HepG2 (cell line): Measurements from ENCODE around the gene AADACL4. TPM values are rescaled to one million over a fixed set of nuclear protein-coding genes. Genes with fewer than 3 reads are reported as not detected.
A peak's percentile ranks its signal among the peaks of the same experiment; 100 is the strongest.

Experiments
- ATF3 ChIP-seq: sonication (generic); formaldehyde crosslinking; IDR thresholded peaks from 2 replicates; pipeline ENCODE4 v1.4.0; 2020; ENCODE audit warnings: missing genetic modification reagents
- DZIP1 ChIP-seq: sonication (generic); formaldehyde crosslinking; IDR thresholded peaks from 2 replicates; pipeline ENCODE4 v1.5.0; 2020; ENCODE audit warnings: mild to moderate bottlenecking, missing genetic modification reagents
- FOSL2 ChIP-seq: sonication (generic); formaldehyde crosslinking; IDR thresholded peaks from 2 replicates; pipeline ENCODE4 v1.4.0; 2020; ENCODE audit warnings: missing genetic modification reagents
- FOXK1 ChIP-seq: sonication (generic); formaldehyde crosslinking; IDR thresholded peaks from 2 replicates; pipeline ENCODE4 v1.4.0; 2020; ENCODE audit warnings: low read depth, missing genetic modification reagents, borderline replicate concordance
- IKZF1 ChIP-seq: fragments of 450-650 bp; IDR thresholded peaks from 2 replicates; pipeline ENCODE4 v1.7.1; 2016
- MAFG ChIP-seq: sonication (generic); formaldehyde crosslinking; IDR thresholded peaks from 2 replicates; pipeline ENCODE4 v1.5.1; 2020; ENCODE audit warnings: mild to moderate bottlenecking, missing genetic modification reagents
- PATZ1 ChIP-seq: sonication (generic); formaldehyde crosslinking; IDR thresholded peaks from 2 replicates; pipeline ENCODE4 v1.4.0; 2020; ENCODE audit warnings: missing genetic modification reagents
- RBM22 ChIP-seq: fragments of 200-400 bp; formaldehyde crosslinking; optimal IDR thresholded peaks from 2 replicates; pipeline ENCODE3; 2017; ENCODE audit warnings: mild to moderate bottlenecking, low read length, moderate library complexity
- SNRNP70 ChIP-seq: fragments of 200-400 bp; formaldehyde crosslinking; IDR thresholded peaks from 2 replicates; pipeline ENCODE4 v1.6.1; 2017; ENCODE audit warnings: mild to moderate bottlenecking, low read depth, low read length, moderate library complexity
- UBTF ChIP-seq: sonication (generic); formaldehyde crosslinking; IDR thresholded peaks from 2 replicates; pipeline ENCODE4 v1.4.0; 2020; ENCODE audit warnings: mild to moderate bottlenecking, missing genetic modification reagents
- WIZ ChIP-seq: sonication (generic); formaldehyde crosslinking; IDR thresholded peaks from 2 replicates; pipeline ENCODE4 v1.5.1; 2020; ENCODE audit warnings: mild to moderate bottlenecking, missing genetic modification reagents
- ZNF335 ChIP-seq: sonication (generic); formaldehyde crosslinking; IDR thresholded peaks from 2 replicates; pipeline ENCODE4 v1.4.0; 2020; ENCODE audit warnings: missing genetic modification reagents
- ZNF512B ChIP-seq: sonication (generic); formaldehyde crosslinking; IDR thresholded peaks from 2 replicates; pipeline ENCODE4 v1.5.1; 2020; ENCODE audit warnings: missing genetic modification reagents, mild to moderate bottlenecking, borderline replicate concordance
- ZNF543 ChIP-seq: sonication (generic); formaldehyde crosslinking; IDR thresholded peaks from 2 replicates; pipeline ENCODE4 v1.4.0; 2020; ENCODE audit warnings: mild to moderate bottlenecking, missing genetic modification reagents
- ZNF614 ChIP-seq: IDR thresholded peaks from 2 replicates; pipeline ENCODE4 v1.6.1; 2018; ENCODE audit warnings: missing biosample characterization, missing genetic modification reagents, inconsistent platforms, borderline replicate concordance
- ZNF678 ChIP-seq: sonication (generic); formaldehyde crosslinking; IDR thresholded peaks from 2 replicates; pipeline ENCODE4 v1.4.0; 2020; ENCODE audit warnings: mild to moderate bottlenecking, missing genetic modification reagents
- ZNF749 ChIP-seq: sonication (generic); formaldehyde crosslinking; IDR thresholded peaks from 2 replicates; pipeline ENCODE4 v1.8.0; 2022; ENCODE audit warnings: mild to moderate bottlenecking, missing genetic modification reagents, moderate library complexity, borderline replicate concordance
- ZSCAN31 ChIP-seq: sonication (generic); formaldehyde crosslinking; IDR thresholded peaks from 2 replicates; pipeline ENCODE4 v1.5.0; 2020; ENCODE audit warnings: low read depth, mild to moderate bottlenecking, missing genetic modification reagents
- polyA plus RNA-seq, 8 experiments: library from polyadenylated mRNA; depleted of rRNA in 3 of 8; stranded (reverse) in 7 of 8; unstranded in 1 of 8; fragments of >200 nt; fragmentation: Illumina TruSeq in 4 of 8; extraction: Trizol in 4 of 8; gene quantifications; 2 replicates each; pipeline versions ENCODE4 v1.2.1 to v1.2.3, GENCODE V29; 2011 to 2016; ENCODE audit warnings: low read depth in 4 of 8, missing spikeins in 1 of 8, mixed read lengths in 1 of 8; ENCODE audit not compliant: insufficient read depth in 1 of 8
- total RNA-seq, 5 experiments: library from RNA; depleted of rRNA; stranded (reverse); fragments of >200 nt; fragmentation: Illumina TruSeq; extraction: Trizol; gene quantifications; 2 replicates each; pipeline ENCODE4 v1.2.3, GENCODE V29; 2016; ENCODE audit warnings: low read depth in 1 of 5

AADACL4 gene
- total and polyA plus RNA-seq, 2 of the 13 experiments (the other 11 are each of a cell fraction or from before 2014, with no cell fraction given) = not detected

- no peak for TF ChIP-seq IKZF1
- peak; percentile 82; the same call in 1 of the 2 replicates for TF ChIP-seq FOXK1 (CRISPR knock-in tag)
- no peak for TF ChIP-seq ZNF678
- TF ChIP-seq MAFG (CRISPR knock-in tag) = no peak
- TF ChIP-seq WIZ (CRISPR knock-in tag) = no peak
- TF ChIP-seq ATF3 (CRISPR knock-in tag) = peak; percentile 45; the same call in 1 of the 2 replicates
- no peak for TF ChIP-seq ZNF512B
- no peak for TF ChIP-seq ZNF335
- peak; percentile 85 for TF ChIP-seq FOSL2
- TF ChIP-seq RBM22 = no peak
- no peak for TF ChIP-seq ZSCAN31 (CRISPR knock-in tag)
- no peak for TF ChIP-seq ZNF543 (CRISPR knock-in tag)
- TF ChIP-seq PATZ1 (CRISPR knock-in tag) = peak; percentile 82
- no peak for TF ChIP-seq ZNF614
- TF ChIP-seq UBTF (CRISPR knock-in tag) = peak; percentile 24; the same call in 1 of the 2 replicates
- TF ChIP-seq SNRNP70 = no peak
- TF ChIP-seq DZIP1 (CRISPR knock-in tag) = no peak
- peak; percentile 58; the same call in 1 of the 2 replicates for TF ChIP-seq ZNF749 (CRISPR knock-in tag)
Measured at GRCh38 chr1:12614402-12615158, 29.3 kb upstream of the AADACL4 start (continued).
